LNCaP clone FGC (cell line): ENCODE measurements around the gene MYO5C.

Experiments
- DNase-seq: peaks from one replicate; pipeline ENCODE4 v3.0.0-alpha.2; 2011; ENCODE audit warnings: low read depth
- H3K4me3 ChIP-seq: 2 replicates; pipeline ENCODE4 v1.5.1; 2011; ENCODE audit warnings: mild to moderate bottlenecking, low read depth, low read length, control low read depth
- CTCF ChIP-seq: IDR thresholded peaks from 2 replicates; pipeline ENCODE4 v1.5.1; 2012; ENCODE audit warnings: mild to moderate bottlenecking; ENCODE audit not compliant: control insufficient read depth, insufficient read depth; ENCODE audit errors: extremely low read depth

MYO5C gene

GRCh38 chr15:52206446-52206845 lies 89.2 kb downstream of the MYO5C start:
- DNase-seq = peak; percentile 54
- no peak for TF ChIP-seq CTCF
- H3K4me3 ChIP-seq = no peak overlapping the region

- no peak for TF ChIP-seq CTCF
- no peak for DNase-seq
- no peak overlapping the region for H3K4me3 ChIP-seq
Measured at GRCh38 chr15:52204657-52205056, 90.9 kb downstream of the MYO5C start.

GRCh38 chr15:52200831-52201365 lies 94.7 kb downstream of the MYO5C start:
- TF ChIP-seq CTCF = no peak
- DNase-seq = no peak
- H3K4me3 ChIP-seq = no peak overlapping the region

- DNase-seq = peak; percentile 46
- no peak overlapping the region for H3K4me3 ChIP-seq
- TF ChIP-seq CTCF = no peak
Measured at GRCh38 chr15:52199271-52199670, 96.3 kb downstream of the MYO5C start.

- no peak for DNase-seq
- no peak overlapping the region for H3K4me3 ChIP-seq
- no peak for TF ChIP-seq CTCF
Measured at GRCh38 chr15:52196891-52197290, 98.7 kb downstream of the MYO5C start.

GRCh38 chr15:52193791-52194190 lies 101.8 kb downstream of the MYO5C start:
- H3K4me3 ChIP-seq = no peak overlapping the region
- no peak for DNase-seq
- TF ChIP-seq CTCF = no peak

- TF ChIP-seq CTCF = no peak
- H3K4me3 ChIP-seq = no peak overlapping the region
- no peak for DNase-seq
Measured at GRCh38 chr15:52193321-52193720, 102.3 kb downstream of the MYO5C start.
